GM12878 (cell line): ENCODE data around the gene TCF4. TPM values are rescaled to one million over a fixed set of nuclear protein-coding genes. Genes with fewer than 3 reads are reported as not detected.

Experiments
- ATF7 ChIP-seq: fragments of 450-650 bp; IDR thresholded peaks from 2 replicates; pipeline ENCODE4 v1.6.1; 2016; ENCODE audit warnings: low read depth, mild to moderate bottlenecking
- BACH1 ChIP-seq: fragments of 450-650 bp; IDR thresholded peaks from 2 replicates; pipeline ENCODE4 v1.6.1; 2017; ENCODE audit warnings: mild to moderate bottlenecking, borderline replicate concordance
- E4F1 ChIP-seq: fragments of 450-650 bp; IDR thresholded peaks from 2 replicates; pipeline ENCODE4 v1.6.1; 2018; ENCODE audit warnings: borderline replicate concordance, mild to moderate bottlenecking; ENCODE audit not compliant: partially characterized antibody
- EED ChIP-seq: sonication (generic); IDR thresholded peaks from 2 replicates; pipeline ENCODE4 v1.6.1; 2016; ENCODE audit warnings: antibody characterized with exemption, low read depth
- EP300 ChIP-seq, 2 experiments: fragments of 150-350 bp in 1 of 2; IDR thresholded peaks; 2 replicates each; pipeline ENCODE4 v1.6.1; 2011 to 2012; ENCODE audit warnings: low read depth in 2 of 2, low read length in 2 of 2, borderline replicate concordance in 1 of 2, improper control_type of control experiment in 1 of 2, inconsistent platforms in 1 of 2; ENCODE audit not compliant: control insufficient read depth in 1 of 2
- ETV6 ChIP-seq, 2 experiments: fragments of 450-650 bp in 1 of 2; IDR thresholded peaks in 1 of 2; conservative IDR thresholded peaks in 1 of 2; 2 replicates each; pipeline ENCODE4 v1.6.1; 2014; ENCODE audit warnings: antibody characterized with exemption in 1 of 2, borderline replicate concordance in 1 of 2, low read depth in 1 of 2, mild to moderate bottlenecking in 1 of 2, moderate library complexity in 1 of 2
- JUNB ChIP-seq: IDR thresholded peaks from 2 replicates; pipeline ENCODE4 v1.6.1; 2016; ENCODE audit warnings: antibody characterized with exemption, mild to moderate bottlenecking
- NFIC ChIP-seq: IDR thresholded peaks from 2 replicates; pipeline ENCODE4 v1.6.1; 2012; ENCODE audit warnings: low read depth, mild to moderate bottlenecking, inconsistent platforms, low read length, moderate library complexity
- NFXL1 ChIP-seq: fragments of 450-650 bp; IDR thresholded peaks from 2 replicates; pipeline ENCODE4 v1.6.1; 2017; ENCODE audit warnings: antibody characterized with exemption, mild to moderate bottlenecking, borderline replicate concordance
- PAX5 ChIP-seq: IDR thresholded peaks from 2 replicates; pipeline ENCODE4 v1.6.1; 2011; ENCODE audit warnings: low read depth, low read length, borderline replicate concordance
- SPI1 ChIP-seq: IDR thresholded peaks from 2 replicates; pipeline ENCODE4 v1.6.1; 2011; ENCODE audit warnings: low read depth, mild to moderate bottlenecking, low read length, moderate library complexity, borderline replicate concordance; ENCODE audit not compliant: insufficient read depth
- SRF ChIP-seq, 2 experiments: IDR thresholded peaks; 2 replicates each; pipeline ENCODE4 v1.6.1; 2011; ENCODE audit warnings: low read depth in 2 of 2, low read length in 2 of 2, mild to moderate bottlenecking in 1 of 2, moderate library complexity in 1 of 2
- SUZ12 ChIP-seq: fragments of 200-600 bp; sonication (generic); IDR thresholded peaks from one replicate; pipeline ENCODE4 v1.6.1; 2018; ENCODE audit warnings: antibody characterized with exemption, mild to moderate bottlenecking; ENCODE audit not compliant: unreplicated experiment
- YY1 ChIP-seq: IDR thresholded peaks from 2 replicates; pipeline ENCODE4 v1.6.1; 2011; ENCODE audit warnings: low read depth, mild to moderate bottlenecking, low read length
- polyA plus RNA-seq, 11 experiments: library from polyadenylated mRNA; depleted of rRNA in 4 of 11; unstranded in 6 of 11; stranded (reverse) in 5 of 11; fragments of >200 nt; fragmentation: Nextera tagmentation in 4 of 11; fragmentation: Illumina TruSeq in 1 of 11; extraction: Ambion mirVana in 4 of 11; extraction: Trizol in 1 of 11; gene quantifications; 1 replicate in 1 of 11; 2 replicates in 10 of 11; pipeline versions ENCODE4 v1.2.1 to v1.2.3, GENCODE V29; 2011 to 2016; ENCODE audit warnings: inconsistent platforms in 2 of 11, missing spikeins in 2 of 11, low read depth in 1 of 11
- total RNA-seq, 4 experiments: library from RNA; depleted of rRNA in 3 of 4; stranded (reverse); fragments of >200 nt in 3 of 4; fragmentation: Illumina TruSeq in 1 of 4; extraction: Trizol in 1 of 4; gene quantifications; 2 replicates each; pipeline versions ENCODE4 v1.2.1 to v1.2.3, GENCODE V29; 2013 to 2021
- TF ChIP-seq, protein P1 (sequence below): IDR thresholded peaks from 2 replicates; pipeline ENCODE4 v1.6.1; 2011; ENCODE audit warnings: borderline replicate concordance, low read depth, mild to moderate bottlenecking, moderate library complexity, low read length; ENCODE audit not compliant: insufficient read depth, poor library complexity, severe bottlenecking

The TCF4 gene
- total and polyA plus RNA-seq, 10 of the 15 experiments (the other 5 are each of a cell fraction or from before 2014, with no cell fraction given): 15.2 to 94.0 (median 31.5) TPM

GRCh38 chr18:55489034-55489986 is 98.7 kb downstream of the TCF4 start (continued):
- TF ChIP-seq PAX5 (peak; percentile 72; the same call in 1 of the 2 replicates), E4F1 (no peak), SRF (IDR thresholded peaks at IDR 0.05; ENCODE audit: low read depth in 2 of 2, low read length in 2 of 2) (no peak), NFXL1 (no peak), BACH1 (no peak), SPI1 (no peak), ETV6 (conservative IDR thresholded peaks at IDR 0.05 in 1 of 2, IDR thresholded peaks at IDR 0.05 in 1 of 2; ENCODE audit: borderline replicate concordance in 1 of 2, low read depth in 1 of 2) (no peak), EED (0 out of 2 replicates have a peak, but pooled peaks have one; percentile 29), ATF7 (0 out of 2 replicates have a peak, but pooled peaks have one; percentile 33), EP300 (IDR thresholded peaks at IDR 0.05; ENCODE audit: borderline replicate concordance in 1 of 2, control insufficient read depth in 1 of 2, low read depth in 2 of 2, low read length in 2 of 2) (peak in 1 of 2 experiments; percentile 53; a peak in 1 of 4 replicates), JUNB (0 out of 2 replicates have a peak, but pooled peaks have one; percentile 26), YY1 (no peak), NFIC (peak; percentile 67), SUZ12 (no peak)
- TF ChIP-seq, protein P1, sequence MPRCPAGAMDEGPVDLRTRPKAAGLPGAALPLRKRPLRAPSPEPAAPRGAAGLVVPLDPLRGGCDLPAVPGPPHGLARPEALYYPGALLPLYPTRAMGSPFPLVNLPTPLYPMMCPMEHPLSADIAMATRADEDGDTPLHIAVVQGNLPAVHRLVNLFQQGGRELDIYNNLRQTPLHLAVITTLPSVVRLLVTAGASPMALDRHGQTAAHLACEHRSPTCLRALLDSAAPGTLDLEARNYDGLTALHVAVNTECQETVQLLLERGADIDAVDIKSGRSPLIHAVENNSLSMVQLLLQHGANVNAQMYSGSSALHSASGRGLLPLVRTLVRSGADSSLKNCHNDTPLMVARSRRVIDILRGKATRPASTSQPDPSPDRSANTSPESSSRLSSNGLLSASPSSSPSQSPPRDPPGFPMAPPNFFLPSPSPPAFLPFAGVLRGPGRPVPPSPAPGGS: no peak
- TF ChIP-seq, all 136 proteins: peak for 19
